PC-9 (cell line): Measurements from ENCODE around the gene ACOT4. TPM values are rescaled to one million over a fixed set of nuclear protein-coding genes. Genes with fewer than 3 reads are reported as not detected.

ENCODE experiments used
- BruUV-seq: library from RNA; stranded (reverse); fragments of 400-500 nt; replicated peaks from 2 replicates; lab custom pipeline; 2021; lab: Mats Ljungman, UMichigan
- CTCF ChIA-PET: fragments of 300-600 bp; sonication (Branson Sonifier 250); formaldehyde crosslinking; loops from one replicate; lab custom pipeline; 2022; ENCODE audit warnings: antibody characterized with exemption; lab: Charles Lee
- POLR2A ChIA-PET: fragments of 300-600 bp; sonication (Branson Sonifier 250); formaldehyde crosslinking; loops from one replicate; lab custom pipeline; 2022; ENCODE audit warnings: antibody characterized with exemption; ENCODE audit not compliant: unreplicated experiment; lab: Charles Lee
- DNase-seq, 2 experiments: peaks; one replicate each; pipeline versions ENCODE4 v3.0.0 to v3.0.0-alpha.2; 2015 to 2022; ENCODE audit warnings: mixed read lengths in 1 of 2
- H2AFZ ChIP-seq: fragments of 200-600 bp; sonication (generic); 2 replicates; pipeline ENCODE4 v1.8.1; 2017; ENCODE audit warnings: antibody characterized with exemption
- H3F3A ChIP-seq: fragments of 200-600 bp; sonication (generic); 2 replicates; pipeline ENCODE4 v1.8.1; 2017; ENCODE audit warnings: antibody characterized with exemption, mild to moderate bottlenecking, low read depth; ENCODE audit not compliant: insufficient read depth
- H3K27ac ChIP-seq: fragments of 200-600 bp; sonication (generic); 2 replicates; pipeline ENCODE4 v1.6.1; 2016; ENCODE audit warnings: mixed run types
- H3K27me3 ChIP-seq: fragments of 200-600 bp; sonication (generic); 2 replicates; pipeline ENCODE4 v1.6.1; 2016; ENCODE audit warnings: low read depth, mixed run types; ENCODE audit not compliant: insufficient read depth
- H3K36me3 ChIP-seq: fragments of 200-600 bp; sonication (generic); 2 replicates; pipeline ENCODE4 v1.6.1; 2016; ENCODE audit warnings: low read depth, mixed run types
- H3K4me1 ChIP-seq: fragments of 200-600 bp; sonication (generic); replicated peaks from 2 replicates; pipeline ENCODE4 v1.6.1; 2016; ENCODE audit warnings: mixed run types; ENCODE audit not compliant: insufficient read depth
- H3K4me2 ChIP-seq: fragments of 200-600 bp; sonication (generic); 2 replicates; pipeline ENCODE4 v1.6.1; 2017; ENCODE audit warnings: mixed run types
- H3K4me3 ChIP-seq: fragments of 200-600 bp; sonication (generic); 2 replicates; pipeline ENCODE4 v1.6.1; 2016; ENCODE audit warnings: mixed run types
- H3K79me2 ChIP-seq: fragments of 200-600 bp; sonication (generic); 2 replicates; pipeline ENCODE4 v1.6.1; 2017; ENCODE audit warnings: low read depth, mixed run types
- H3K9me2 ChIP-seq: fragments of 200-600 bp; sonication (generic); 2 replicates; pipeline ENCODE4 v1.8.1; 2017; ENCODE audit warnings: mild to moderate bottlenecking; ENCODE audit not compliant: insufficient read depth
- H3K9me3 ChIP-seq: fragments of 200-600 bp; sonication (generic); 2 replicates; pipeline ENCODE4 v1.8.1; 2016; ENCODE audit warnings: low read depth; ENCODE audit not compliant: insufficient read depth
- H4K20me1 ChIP-seq: fragments of 200-600 bp; sonication (generic); 2 replicates; pipeline ENCODE4 v1.8.1; 2017; ENCODE audit not compliant: insufficient read depth
- CTCF ChIP-seq: fragments of 200-600 bp; sonication (generic); conservative IDR thresholded peaks from 2 replicates; pipeline ENCODE4 v1.6.1; 2017; ENCODE audit warnings: mixed run types, antibody characterized with exemption, mild to moderate bottlenecking, moderate library complexity
- EZH2 ChIP-seq: fragments of 200-600 bp; sonication (generic); IDR thresholded peaks from 2 replicates; pipeline ENCODE4 v1.8.0; 2017; ENCODE audit warnings: antibody characterized with exemption, low read depth
- intact Hi-C: fragments of 100-400 bp; cut with micrococcal nuclease; formaldehyde crosslinking; loops from one replicate; pipeline ENCODE4 v1.10.0; 2022; ENCODE audit not compliant: unreplicated experiment
- total RNA-seq: library from RNA; stranded (reverse); gene quantifications from 2 replicates; pipeline ENCODE4 v1.2.3, GENCODE V29; 2021

The ACOT4 gene
- total RNA-seq, 1 experiment from 2014 or later = 3.5 TPM

GRCh38 chr14:73610687-73611086 is 19.0 kb downstream of the ACOT4 start:
- Histone ChIP-seq H3K36me3 (no peaks in the 10 kb centered on the region), H3F3A (peaks cover 26% of the 10 kb centered on the region), H4K20me1 (no peaks in the 10 kb centered on the region), H3K79me2 (no peaks in the 10 kb centered on the region), H3K9me3 (no peaks in the 10 kb centered on the region), H2AFZ (no peak overlapping the region), H3K4me2 (0 out of 2 replicates have a peak overlapping the region, but pooled peaks have one; percentile 17), H3K27me3 (no peaks in the 10 kb centered on the region), H3K27ac (no peak overlapping the region), H3K9me2 (no peaks in the 10 kb centered on the region), H3K4me3 (no peak overlapping the region), H3K4me1 (peaks cover 29% of the 10 kb centered on the region)
- TF ChIP-seq CTCF = no peak
- TF ChIP-seq EZH2 = no peak
- CTCF ChIA-PET = no interaction called here
- intact Hi-C loops = no loop called here
- no TSS peak for BruUV-seq
- POLR2A ChIA-PET = interaction anchor here (0.6 to 0.7 kb wide), 2 partner anchors 84 to 120 kb away, joined by 3 to 7 read pairs; partner anchors contain the start of gene RIOX1
- peak; percentile 55 to 57 for DNase-seq

GRCh38 chr14:73612339-73613045 is 20.8 kb downstream of the ACOT4 start, which contains the start of gene ACOT6:
Gene ACOT6, plus strand, starts transcription at chr14:73612517. Its CDS starts 55 bp downstream, at chr14:73612572.
- DNase-seq = peak; percentile 58 to 70
- Histone ChIP-seq H2AFZ (peak within 1 kb of the TSS; percentile 79), H3K79me2 (no peaks in the 10 kb centered on the region), H3K4me1 (peaks cover 29% of the 10 kb centered on the region), H3K9me2 (no peaks in the 10 kb centered on the region), H3K4me3 (peak within 1 kb of the TSS; percentile 60; the same call in 1 of the 2 replicates), H4K20me1 (no peaks in the 10 kb centered on the region), H3F3A (peaks cover 26% of the 10 kb centered on the region), H3K27ac (no peak within 1 kb of the TSS), H3K27me3 (no peaks in the 10 kb centered on the region), H3K4me2 (peak within 1 kb of the TSS; percentile 68), H3K36me3 (no peaks in the 10 kb centered on the region), H3K9me3 (no peaks in the 10 kb centered on the region)
- intact Hi-C loops = no loop called here
- no peak for TF ChIP-seq EZH2
- TF ChIP-seq CTCF = no peak
- ChIA-PET POLR2A (no interaction called here), CTCF (interaction anchor here (0.5 to 1.5 kb wide), 3 partner anchors 21 to 500 kb away, joined by 3 to 5 read pairs (median 4); no protein-coding TSS in a partner anchor)
- BruUV-seq = no TSS peak

- POLR2A ChIA-PET = no interaction called here
- no peak for DNase-seq
- peak overlapping the region; percentile 68 for H3K4me2 ChIP-seq
- BruUV-seq = no TSS peak
- no peaks in the 10 kb centered on the region for H3K79me2 ChIP-seq
- intact Hi-C loops = no loop called here
- peak overlapping the region; percentile 79 for H2AFZ ChIP-seq
- no peaks in the 10 kb centered on the region for H3K9me3 ChIP-seq
- no peak overlapping the region for H3K27ac ChIP-seq
- peak overlapping the region; percentile 60; the same call in 1 of the 2 replicates for H3K4me3 ChIP-seq
- no peaks in the 10 kb centered on the region for H3K27me3 ChIP-seq
- CTCF ChIA-PET = interaction anchor here (0.5 to 1.5 kb wide), 3 partner anchors 21 to 500 kb away, joined by 3 to 5 read pairs (median 4); no protein-coding TSS in a partner anchor
- H3K4me1 ChIP-seq = peaks cover 29% of the 10 kb centered on the region
- H3K9me2 ChIP-seq = no peaks in the 10 kb centered on the region
- no peak for TF ChIP-seq CTCF
- no peak for TF ChIP-seq EZH2
- H4K20me1 ChIP-seq = no peaks in the 10 kb centered on the region
- peaks cover 26% of the 10 kb centered on the region for H3F3A ChIP-seq
- no peaks in the 10 kb centered on the region for H3K36me3 ChIP-seq
These were observed 21.3 kb downstream of the ACOT4 start for GRCh38 chr14:73613046-73613383.
